NCI-H2196 (cell line): ENCODE results near the gene EXOC6.
"Not testable (repeated sequence)": the region's sequence is repeated elsewhere in the genome, so short reads cannot be mapped to it uniquely, and the experiment has no call there.

ENCODE experiments used
- DNase-seq: peaks from one replicate; lab custom pipeline; 2025; ENCODE audit not compliant: unreplicated experiment; lab: John Stamatoyannopoulos, UW

EXOC6 gene

GRCh38 chr10:93075369-93076221 lies 227.3 kb downstream of the EXOC6 start:
- DNase-seq = no peak

- DNase-seq = no peak
Measured at GRCh38 chr10:93076871-93077270, 228.6 kb downstream of the EXOC6 start.

GRCh38 chr10:93077860-93078337 lies 229.6 kb downstream of the EXOC6 start:
- DNase-seq = no peak

GRCh38 chr10:93079663-93080349 lies 231.5 kb downstream of the EXOC6 start:
- DNase-seq = no peak

GRCh38 chr10:93080350-93081046 lies 232.2 kb downstream of the EXOC6 start:
- peak; percentile 11 for DNase-seq

- DNase-seq = no peak
Measured at GRCh38 chr10:93081318-93081717, 233.0 kb downstream of the EXOC6 start.

GRCh38 chr10:93081834-93082233 lies 233.5 kb downstream of the EXOC6 start:
- no peak for DNase-seq

- DNase-seq = no peak
Measured at GRCh38 chr10:93083743-93084539, 235.6 kb downstream of the EXOC6 start.

- no peak for DNase-seq
Measured at GRCh38 chr10:93085272-93085859, 237.0 kb downstream of the EXOC6 start.

- no peak for DNase-seq
Measured at GRCh38 chr10:93086289-93086688, 238.0 kb downstream of the EXOC6 start.

- DNase-seq = no peak
Measured at GRCh38 chr10:93087846-93088245, 239.5 kb downstream of the EXOC6 start.

GRCh38 chr10:93088466-93088865 lies 240.1 kb downstream of the EXOC6 start:
- no peak for DNase-seq

GRCh38 chr10:93090619-93091018 lies 242.3 kb downstream of the EXOC6 start:
- no peak for DNase-seq

GRCh38 chr10:93091960-93092359 lies 243.6 kb downstream of the EXOC6 start:
- DNase-seq = no peak

- DNase-seq = no peak
Measured at GRCh38 chr10:93095225-93095624, 246.9 kb downstream of the EXOC6 start.

- no peak for DNase-seq
Measured at GRCh38 chr10:93096901-93097300, 248.6 kb downstream of the EXOC6 start.

- DNase-seq = no peak
Measured at GRCh38 chr10:93097386-93097785, 249.1 kb downstream of the EXOC6 start.

- no peak for DNase-seq
Measured at GRCh38 chr10:93098816-93099215, 250.5 kb downstream of the EXOC6 start.

- DNase-seq = no peak
Measured at GRCh38 chr10:93099670-93100069, 251.3 kb downstream of the EXOC6 start.

GRCh38 chr10:93101148-93101547 lies 252.8 kb downstream of the EXOC6 start:
- DNase-seq = not testable (repeated sequence)
